Measurements from ENCODE around the gene IST1. TPM values are rescaled to one million over a fixed set of nuclear protein-coding genes. Genes with fewer than 3 reads are reported as not detected.

The IST1 gene
- 307 to 309 TPM (median 309 TPM) in 3 replicates for total RNA-seq

GRCh38 chr16:71894921-71895678 is at the start of gene IST1:
TSS of gene IST1 (plus strand) at chr16:71895531. CDS start at chr16:71915641, 20,110 bp downstream.
- H3K27me3 Mint-ChIP-seq (ENCODE audit: low read depth): no peaks in the 10 kb centered on the region
- peaks cover under 1% of the 10 kb centered on the region for H3K36me3 Mint-ChIP-seq
- H3K27ac Mint-ChIP-seq: peak within 1 kb of the TSS; percentile 99
- peak within 1 kb of the TSS; percentile 96 for H3K4me3 Mint-ChIP-seq
- H3K4me1 Mint-ChIP-seq: peaks cover 15% of the 10 kb centered on the region
- peak; percentile 94 to 96 for DNase-seq (ENCODE audit: low spot score in 2 of 2, unreplicated experiment in 2 of 2)
- no peaks in the 10 kb centered on the region for H3K9me3 Mint-ChIP-seq
- no peak for TF ChIP-seq CTCF (IDR thresholded peaks at IDR 0.05; ENCODE audit: unreplicated experiment)

GRCh38 chr16:71845639-71846430 is 49.5 kb upstream of the IST1 start, which contains the start of gene ATXN1L:
TSS of gene ATXN1L (plus strand) at chr16:71845976. CDS start at chr16:71849741, 3,765 bp downstream.
- Mint-ChIP-seq H3K4me3 (peak within 1 kb of the TSS; percentile 89), H3K27me3 (ENCODE audit: low read depth) (no peaks in the 10 kb centered on the region), H3K9me3 (no peaks in the 10 kb centered on the region), H3K36me3 (peaks cover 19% of the 10 kb centered on the region), H3K27ac (peak within 1 kb of the TSS; percentile 98), H3K4me1 (peaks cover 14% of the 10 kb centered on the region)
- no peak for TF ChIP-seq CTCF (IDR thresholded peaks at IDR 0.05; ENCODE audit: unreplicated experiment)
- DNase-seq (ENCODE audit: low spot score in 2 of 2, unreplicated experiment in 2 of 2): peak; percentile 91 to 97

- peak overlapping the region; percentile 89 for H3K4me3 Mint-ChIP-seq
- no peaks in the 10 kb centered on the region for H3K9me3 Mint-ChIP-seq
- DNase-seq (ENCODE audit: low spot score in 2 of 2, unreplicated experiment in 2 of 2): no peak
- no peaks in the 10 kb centered on the region for H3K27me3 Mint-ChIP-seq (ENCODE audit: low read depth)
- H3K4me1 Mint-ChIP-seq: peaks cover 14% of the 10 kb centered on the region
- H3K36me3 Mint-ChIP-seq: peaks cover 21% of the 10 kb centered on the region
- peak overlapping the region; percentile 94 for H3K27ac Mint-ChIP-seq
- TF ChIP-seq CTCF (IDR thresholded peaks at IDR 0.05; ENCODE audit: unreplicated experiment): no peak
These were observed 48.9 kb upstream of the IST1 start for GRCh38 chr16:71846431-71846830.

GRCh38 chr16:71847096-71847495 is 48.2 kb upstream of the IST1 start:
- H3K27ac Mint-ChIP-seq: peak overlapping the region; percentile 94
- peaks cover 22% of the 10 kb centered on the region for H3K36me3 Mint-ChIP-seq
- no peaks in the 10 kb centered on the region for H3K27me3 Mint-ChIP-seq (ENCODE audit: low read depth)
- no peak for DNase-seq (ENCODE audit: low spot score in 2 of 2, unreplicated experiment in 2 of 2)
- no peak for TF ChIP-seq CTCF (IDR thresholded peaks at IDR 0.05; ENCODE audit: unreplicated experiment)
- peak overlapping the region; percentile 89 for H3K4me3 Mint-ChIP-seq
- peaks cover 14% of the 10 kb centered on the region for H3K4me1 Mint-ChIP-seq
- no peaks in the 10 kb centered on the region for H3K9me3 Mint-ChIP-seq

- TF ChIP-seq CTCF (IDR thresholded peaks at IDR 0.05; ENCODE audit: unreplicated experiment): no peak
- Mint-ChIP-seq H3K9me3 (no peaks in the 10 kb centered on the region), H3K4me1 (peaks cover 14% of the 10 kb centered on the region), H3K27me3 (ENCODE audit: low read depth) (no peaks in the 10 kb centered on the region), H3K27ac (no peak overlapping the region), H3K4me3 (no peak overlapping the region), H3K36me3 (peaks cover 22% of the 10 kb centered on the region)
- no peak for DNase-seq (ENCODE audit: low spot score in 2 of 2, unreplicated experiment in 2 of 2)
These were observed 46.7 kb upstream of the IST1 start for GRCh38 chr16:71848622-71849021.

All from mesothelial cell of epicardium (in vitro differentiated cells).